Stomach (tissue), 4 donors: ENCODE results near the gene IL4.

Source experiments
- CTCF ChIP-seq, 7 experiments: fragments of 450-650 bp in 4 of 7; fragments of 200-600 bp in 3 of 7; sonication (generic) in 3 of 7; IDR thresholded peaks; one replicate each; pipeline ENCODE4 v1.5.1; 2016 to 2019; ENCODE audit warnings: antibody characterized with exemption in 7 of 7, control low read depth in 2 of 7, mild to moderate bottlenecking in 1 of 7
- EP300 ChIP-seq: sonication (generic); formaldehyde crosslinking; IDR thresholded peaks from one replicate; pipeline ENCODE4 v1.6.1; 2017; ENCODE audit warnings: antibody characterized with exemption
- POLR2A ChIP-seq, 4 donors: fragments of 450-650 bp; IDR thresholded peaks; one replicate each; pipeline ENCODE4 v1.6.1; 2016; ENCODE audit warnings: antibody characterized with exemption in 4 of 4, control low read depth in 2 of 4, mild to moderate bottlenecking in 1 of 4, moderate library complexity in 1 of 4
- POLR2AphosphoS5 ChIP-seq, 3 donors: sonication (generic); formaldehyde crosslinking; IDR thresholded peaks; one replicate each; pipeline ENCODE4 v1.6.1; 2016; ENCODE audit warnings: antibody characterized with exemption in 3 of 3

- no peak for TF ChIP-seq POLR2A (IDR thresholded peaks at IDR 0.05)
- no peak for TF ChIP-seq EP300
- no peak for TF ChIP-seq CTCF (IDR thresholded peaks at IDR 0.05)
- no peak for TF ChIP-seq POLR2AphosphoS5 (IDR thresholded peaks at IDR 0.05)
Observed at GRCh38 chr5:132684922-132685720, 11.3 kb downstream of the IL4 start.
